GM12878 (cell line): ENCODE measurements around the gene VPS13C. TPM values are rescaled to one million over a fixed set of nuclear protein-coding genes. Genes with fewer than 3 reads are reported as not detected.

Source experiments
- ATAC-seq: fragments of 200-7000 bp; cut with Tn5 transposase; 3 replicates; pipeline ENCODE4 v1.9.1; 2020; ENCODE audit warnings: mild to moderate bottlenecking, moderate library complexity
- BruUV-seq: library from RNA; stranded (reverse); fragments of 400-500 nt; replicated peaks from 2 replicates; lab custom pipeline; 2021; lab: Mats Ljungman, UMichigan
- CTCF ChIA-PET: fragments of 300-600 bp; sonication (Branson Sonifier 250); formaldehyde crosslinking; extraction: SDS; loops from one replicate; lab custom pipeline; 2021; ENCODE audit warnings: inconsistent platforms; lab: Yijun Ruan, JAX
- POLR2A ChIA-PET: fragments of 350-600 bp; formaldehyde crosslinking; extraction: SDS; loops from one replicate; lab custom pipeline; 2021; ENCODE audit warnings: inconsistent platforms; lab: Charles Lee
- RAD21 ChIA-PET: fragments of 300-600 bp; sonication (Branson Sonifier 250); formaldehyde crosslinking; loops from one replicate; lab custom pipeline; 2023; ENCODE audit warnings: antibody characterized with exemption; ENCODE audit not compliant: unreplicated experiment; lab: Charles Lee
- SMC1A ChIA-PET: fragments of 300-600 bp; sonication (Branson Sonifier 250); formaldehyde crosslinking; loops from one replicate; lab custom pipeline; 2023; ENCODE audit not compliant: unreplicated experiment, uncharacterized antibody; lab: Charles Lee
- DNase-seq: peaks from one replicate; pipeline ENCODE4 v3.0.0-alpha.2; 2011; ENCODE audit warnings: low read depth, low spot score
- FAIRE-seq: peaks from 3 replicates; lab custom pipeline; 2011; peaks lifted over from hg19 to GRCh38; lab: Jason Lieb, UNC
- H2AFZ ChIP-seq: 2 replicates; pipeline ENCODE4 v1.6.0; 2011; ENCODE audit warnings: low read depth, low read length, control low read depth; ENCODE audit not compliant: control insufficient read depth
- H3K27ac ChIP-seq: 2 replicates; pipeline ENCODE4 v1.5.1; 2011; ENCODE audit warnings: control low read depth; ENCODE audit not compliant: control insufficient read depth, insufficient read depth
- H3K27me3 ChIP-seq, 2 experiments: replicated peaks in 1 of 2; 2 replicates each; pipeline versions ENCODE4 v1.6.0 to v1.6.1; 2011; ENCODE audit warnings: low read length in 1 of 2; ENCODE audit not compliant: control insufficient read depth in 2 of 2, insufficient read depth in 2 of 2
- H3K36me3 ChIP-seq, 2 experiments: 2 replicates each; pipeline ENCODE4 v1.5.1; 2011; ENCODE audit warnings: low read length in 1 of 2; ENCODE audit not compliant: control insufficient read depth in 2 of 2, insufficient read depth in 2 of 2
- H3K4me1 ChIP-seq: 2 replicates; pipeline ENCODE4 v1.6.1; 2011; ENCODE audit warnings: mild to moderate bottlenecking, low read length, moderate library complexity, mixed read lengths; ENCODE audit not compliant: control insufficient read depth, insufficient read depth
- H3K4me2 ChIP-seq: 2 replicates; pipeline ENCODE4 v1.6.0; 2011; ENCODE audit warnings: control low read depth; ENCODE audit not compliant: control insufficient read depth, insufficient read depth
- H3K4me3 ChIP-seq: fragments of 200-600 bp; sonication (generic); 2 replicates; pipeline ENCODE4 v1.5.1; 2016
- H3K79me2 ChIP-seq: 2 replicates; pipeline ENCODE4 v1.6.0; 2011; ENCODE audit warnings: low read length; ENCODE audit not compliant: control insufficient read depth, insufficient read depth
- H3K9ac ChIP-seq: 2 replicates; pipeline ENCODE4 v1.8.0; 2011; ENCODE audit warnings: low read length, control low read depth, mixed read lengths; ENCODE audit not compliant: control insufficient read depth, insufficient read depth
- H3K9me3 ChIP-seq: replicated peaks from 3 replicates; pipeline ENCODE4 v1.5.1; 2011; ENCODE audit warnings: mild to moderate bottlenecking, low read length; ENCODE audit not compliant: control insufficient read depth, insufficient read depth
- H4K20me1 ChIP-seq: 2 replicates; pipeline ENCODE4 v1.6.0; 2011; ENCODE audit not compliant: control insufficient read depth, insufficient read depth
- CREB1 ChIP-seq: IDR thresholded peaks from 2 replicates; pipeline ENCODE4 v1.6.1; 2012; ENCODE audit warnings: low read depth, mild to moderate bottlenecking, inconsistent platforms
- MEF2A ChIP-seq: IDR thresholded peaks from 2 replicates; pipeline ENCODE4 v1.6.1; 2011; ENCODE audit warnings: low read depth, mild to moderate bottlenecking, low read length, moderate library complexity; ENCODE audit not compliant: insufficient read depth
- NRF1 ChIP-seq: conservative IDR thresholded peaks from 2 replicates; pipeline ENCODE4 v1.6.1; 2011; ENCODE audit warnings: mild to moderate bottlenecking, low read depth, low read length, improper control_type of control experiment
- SPI1 ChIP-seq: IDR thresholded peaks from 2 replicates; pipeline ENCODE4 v1.6.1; 2011; ENCODE audit warnings: low read depth, mild to moderate bottlenecking, low read length, moderate library complexity, borderline replicate concordance; ENCODE audit not compliant: insufficient read depth
- WGBS: methylation state at CpG from one replicate; pipeline ENCODE4 v1.1.6; 2016; ENCODE audit warnings: low lambda C conversion rate; ENCODE audit not compliant: insufficient replicate concordance, insufficient coverage; ENCODE audit errors: missing lambda C conversion rate; 5-methylcytosine and 5-hydroxymethylcytosine counted together
- in situ Hi-C: fragments of 300-500 bp; cut with MboI; formaldehyde crosslinking; loops from 9 replicates; pipeline ENCODE4 v1.14.3; 2018; ENCODE audit warnings: mixed read lengths
- intact Hi-C: fragments of 100-400 bp; cut with micrococcal nuclease; formaldehyde crosslinking; loops from one replicate; pipeline ENCODE4 v1.14.2; 2022; ENCODE audit not compliant: unreplicated experiment
- polyA plus RNA-seq, 11 experiments: library from polyadenylated mRNA; depleted of rRNA in 4 of 11; unstranded in 6 of 11; stranded (reverse) in 5 of 11; fragments of >200 nt; fragmentation: Nextera tagmentation in 4 of 11; fragmentation: Illumina TruSeq in 1 of 11; extraction: Ambion mirVana in 4 of 11; extraction: Trizol in 1 of 11; gene quantifications; 1 replicate in 1 of 11; 2 replicates in 10 of 11; pipeline versions ENCODE4 v1.2.1 to v1.2.3, GENCODE V29; 2011 to 2016; ENCODE audit warnings: inconsistent platforms in 2 of 11, missing spikeins in 2 of 11, low read depth in 1 of 11
- total RNA-seq, 4 experiments: library from RNA; depleted of rRNA in 3 of 4; stranded (reverse); fragments of >200 nt in 3 of 4; fragmentation: Illumina TruSeq in 1 of 4; extraction: Trizol in 1 of 4; gene quantifications; 2 replicates each; pipeline versions ENCODE4 v1.2.1 to v1.2.3, GENCODE V29; 2013 to 2021

Gene VPS13C
- total and polyA plus RNA-seq, 10 of the 15 experiments (the other 5 are each of a cell fraction or from before 2014, with no cell fraction given): 9.3 to 53.1 (median 31.8) TPM

DNA sequence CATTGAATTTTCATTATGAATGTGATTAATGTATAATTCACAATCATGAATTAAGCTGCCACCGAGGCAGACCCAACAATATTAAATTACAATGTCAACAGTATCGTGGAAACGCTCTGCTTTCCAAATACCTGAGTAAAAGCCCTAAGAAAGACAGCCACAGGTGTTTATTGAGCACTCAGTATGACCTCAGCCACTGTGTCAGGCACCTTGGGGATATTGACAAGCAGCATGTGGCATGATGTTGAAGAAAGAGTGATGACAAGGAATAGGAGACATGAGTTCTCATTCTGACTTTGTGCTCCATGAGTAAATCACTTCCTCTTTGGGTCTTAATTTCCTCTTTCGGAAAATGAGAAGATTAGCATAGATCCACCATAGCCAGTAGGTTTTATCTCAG lies 19.3 kb upstream of the VPS13C start:
- H3K9ac ChIP-seq: no peak overlapping the region
- ChIA-PET RAD21 (no interaction called here), POLR2A (interaction anchor here (0.7 kb wide), 1 partner anchor 18 kb away, joined by 3 read pairs; no protein-coding TSS in a partner anchor), CTCF (no interaction called here), SMC1A (interaction anchor here (1.0 kb wide), 1 partner anchor 10 kb away, joined by 3 read pairs; no protein-coding TSS in a partner anchor)
- H3K79me2 ChIP-seq: no peaks in the 10 kb centered on the region
- ATAC-seq (no peak), FAIRE-seq (peak; percentile 47), DNase-seq (no peak)
- H3K4me3 ChIP-seq: no peak overlapping the region
- no peak for TF ChIP-seq CREB1
- TF ChIP-seq SPI1: peak; percentile 25; the same call in 1 of the 2 replicates
- H3K4me1 ChIP-seq: no peaks in the 10 kb centered on the region
- no peak overlapping the region for H3K4me2 ChIP-seq
- no peak overlapping the region for H3K27ac ChIP-seq
- no peaks in the 10 kb centered on the region for H3K36me3 ChIP-seq
- 0 out of 4 replicates have a peak, but pooled peaks cover 0 to 2% of the 10 kb centered on the region in 2 experiments for H3K27me3 ChIP-seq
- no peaks in the 10 kb centered on the region for H3K9me3 ChIP-seq
- in situ Hi-C loops (no loop called here), intact Hi-C loops (loop anchor here (10.0 kb wide), 1 partner anchor 225 kb away; no protein-coding TSS in a partner anchor)
- no peak overlapping the region for H2AFZ ChIP-seq
- no peaks in the 10 kb centered on the region for H4K20me1 ChIP-seq
- WGBS: 20% methylated on average over 4 of the region's 4 CpGs
- BruUV-seq: no TSS peak

GRCh38 chr15:62075595-62076277 lies 15.5 kb upstream of the VPS13C start:
- FAIRE-seq (no peak), DNase-seq (no peak), ATAC-seq (no peak)
- H3K79me2 ChIP-seq: no peaks in the 10 kb centered on the region
- no peaks in the 10 kb centered on the region for H3K36me3 ChIP-seq
- ChIA-PET POLR2A (no interaction called here), SMC1A (interaction anchor here (0.6 kb wide), 1 partner anchor 28 kb away, joined by 3 read pairs; no protein-coding TSS in a partner anchor), CTCF (interaction anchor here (0.8 to 2.3 kb wide), 5 partner anchors 11 to 241 kb away, joined by 3 to 10 read pairs (median 3); partner anchors contain the start of gene VPS13C), RAD21 (no interaction called here)
- intact Hi-C loops: loop anchor here (10.0 kb wide), 1 partner anchor 229 kb away; no protein-coding TSS in a partner anchor
- no peaks in the 10 kb centered on the region for H3K9me3 ChIP-seq
- no TSS peak for BruUV-seq
- H3K4me2 ChIP-seq: no peak overlapping the region
- 61% methylated on average over 8 of the region's 9 CpGs for WGBS
- in situ Hi-C loops: no loop called here
- H3K27me3 ChIP-seq: 0 out of 4 replicates have a peak, but pooled peaks cover 0 to 2% of the 10 kb centered on the region in 2 experiments
- H4K20me1 ChIP-seq: no peaks in the 10 kb centered on the region
- no peak overlapping the region for H3K27ac ChIP-seq
- no peaks in the 10 kb centered on the region for H3K4me1 ChIP-seq
- no peak for TF ChIP-seq MEF2A
- TF ChIP-seq NRF1: no peak
- H3K4me3 ChIP-seq: no peak overlapping the region
- H3K9ac ChIP-seq: no peak overlapping the region
- no peak overlapping the region for H2AFZ ChIP-seq
